HUES48 (cell line): ENCODE results near the gene RPRD1A.
"Not testable (repeated sequence)": the region's sequence is repeated elsewhere in the genome, so short reads cannot be mapped to it uniquely, and the experiment has no call there.

ENCODE experiments used
- H3K27ac ChIP-seq: one replicate; pipeline ENCODE4 v1.7.0; 2013; ENCODE audit warnings: low read depth, low read length, inconsistent platforms
- H3K27me3 ChIP-seq: 2 replicates; pipeline ENCODE4 v1.6.1; 2013; ENCODE audit warnings: mild to moderate bottlenecking, low read length; ENCODE audit not compliant: control insufficient read depth, insufficient read depth
- H3K36me3 ChIP-seq: 2 replicates; pipeline ENCODE4 v1.6.1; 2013; ENCODE audit warnings: low read length; ENCODE audit not compliant: control insufficient read depth, insufficient read depth
- H3K4me1 ChIP-seq: 2 replicates; pipeline ENCODE4 v1.6.1; 2013; ENCODE audit warnings: mild to moderate bottlenecking, low read length; ENCODE audit not compliant: control insufficient read depth, insufficient read depth
- H3K4me3 ChIP-seq: 2 replicates; pipeline ENCODE4 v1.5.1; 2013; ENCODE audit warnings: mild to moderate bottlenecking, low read depth, low read length
- H3K9ac ChIP-seq: 2 replicates; pipeline ENCODE4 v1.6.1; 2013; ENCODE audit warnings: mild to moderate bottlenecking, low read depth, low read length, moderate library complexity
- H3K9me3 ChIP-seq: 2 replicates; pipeline ENCODE4 v1.6.1; 2013; ENCODE audit warnings: low read length; ENCODE audit not compliant: control insufficient read depth, insufficient read depth

RPRD1A gene

DNA sequence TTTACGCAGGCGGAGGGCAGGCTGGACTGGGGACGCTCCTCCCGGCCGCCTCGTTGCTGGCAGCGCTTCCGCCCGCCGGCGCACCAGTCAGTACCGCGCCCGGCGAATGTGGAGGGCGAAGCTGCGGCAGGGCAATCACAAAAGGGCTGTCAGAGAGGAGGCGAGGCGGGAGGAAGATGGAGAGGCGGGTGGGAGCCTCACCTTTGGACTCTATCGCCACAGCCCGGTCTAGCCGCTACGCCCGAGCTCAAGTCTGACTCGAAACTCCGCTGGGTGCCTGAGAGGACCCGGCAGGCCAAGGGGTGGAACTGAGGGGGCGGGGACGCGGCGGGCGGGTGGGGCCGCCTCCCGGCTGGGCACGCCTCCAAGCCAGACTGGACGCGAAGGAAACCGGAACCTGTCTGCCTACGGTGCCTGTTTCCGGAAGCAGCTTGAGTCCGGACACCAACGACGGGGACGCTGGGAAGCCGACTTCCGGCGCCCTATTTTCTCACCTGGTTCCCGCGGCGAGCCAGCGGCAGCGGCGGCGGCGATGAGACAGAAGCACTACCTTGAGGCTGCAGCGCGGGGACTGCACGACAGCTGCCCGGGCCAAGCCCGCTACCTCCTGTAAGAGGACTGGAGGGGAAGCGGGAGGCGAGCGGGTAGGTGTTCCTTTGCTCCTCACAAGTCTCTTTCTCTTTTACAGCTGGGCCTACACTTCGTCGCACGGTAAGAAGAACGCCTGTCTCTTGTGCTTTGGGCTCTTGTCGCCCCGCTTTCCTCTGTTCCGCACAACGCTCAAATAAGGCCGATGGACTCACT is 95.0 kb downstream of the RPRD1A start, which contains the start of gene RMP24:
RMP24 (plus strand) TSS at position 483 of the 804 bp plus-strand sequence.
- H3K9me3 ChIP-seq = no peaks in the 10 kb centered on the region
- H3K4me1 ChIP-seq = 0 out of 2 replicates have a peak, but pooled peaks cover 3% of the 10 kb centered on the region
- peak within 1 kb of the TSS; percentile 90 for H3K4me3 ChIP-seq
- peak within 1 kb of the TSS; percentile 81 for H3K9ac ChIP-seq
- H3K27me3 ChIP-seq = no peaks in the 10 kb centered on the region
- peaks cover 38% of the 10 kb centered on the region for H3K36me3 ChIP-seq
- peak within 1 kb of the TSS; percentile 90 for H3K27ac ChIP-seq

DNA sequence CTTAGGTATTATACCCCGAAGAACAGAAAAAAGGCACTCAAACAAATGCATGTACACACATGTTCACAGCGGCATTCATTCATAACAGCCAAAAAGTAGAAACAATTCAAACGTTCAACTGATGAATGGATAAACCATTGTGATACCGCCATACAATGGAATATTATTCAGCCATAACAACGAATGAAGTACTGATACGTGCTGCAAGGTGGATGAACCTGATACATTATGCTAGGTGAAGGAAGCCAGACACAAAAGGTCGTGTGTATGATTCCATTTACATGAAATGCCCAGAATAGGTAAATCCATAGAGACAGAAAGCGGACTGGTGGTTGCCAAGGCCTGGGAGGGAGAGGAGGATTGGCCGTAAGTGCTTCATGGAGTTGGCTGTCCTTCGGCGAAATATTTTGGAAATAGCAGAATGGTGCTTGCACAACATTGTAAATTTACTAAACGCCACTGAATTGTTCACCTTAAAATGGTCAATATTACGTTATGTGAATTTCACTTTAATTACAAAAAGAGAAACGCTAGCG is 95.6 kb downstream of the RPRD1A start:
- Histone ChIP-seq H3K9ac (peak overlapping the region; percentile 69), H3K36me3 (peaks cover 31% of the 10 kb centered on the region), H3K27me3 (no peaks in the 10 kb centered on the region), H3K4me1 (0 out of 2 replicates have a peak, but pooled peaks cover 3% of the 10 kb centered on the region), H3K27ac (peak overlapping the region; percentile 90), H3K9me3 (no peaks in the 10 kb centered on the region), H3K4me3 (peak overlapping the region; percentile 90)

DNA sequence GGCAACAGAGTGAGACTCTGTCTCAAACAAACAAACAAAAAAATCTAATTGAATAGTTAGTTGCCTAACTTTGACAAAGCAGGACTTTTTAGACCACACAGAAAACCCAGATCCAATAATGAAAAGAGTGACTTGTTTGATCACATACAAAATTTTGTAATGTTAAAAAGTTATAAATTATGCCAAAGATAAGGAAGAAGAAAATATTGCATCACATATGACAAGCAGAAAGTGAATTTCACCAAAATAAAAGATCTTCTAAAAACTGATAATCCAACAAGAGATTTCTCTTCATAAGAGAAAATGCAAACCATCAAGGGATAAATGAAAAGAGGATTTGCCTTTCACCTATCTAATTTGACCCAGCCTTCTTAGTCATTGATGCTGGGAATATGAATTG is 97.7 kb downstream of the RPRD1A start:
- H3K9me3 ChIP-seq = no peaks in the 10 kb centered on the region
- 0 out of 2 replicates have a peak, but pooled peaks cover 3% of the 10 kb centered on the region for H3K4me1 ChIP-seq
- H3K27ac ChIP-seq = no peak overlapping the region
- H3K36me3 ChIP-seq = peaks cover 11% of the 10 kb centered on the region
- no peak overlapping the region for H3K9ac ChIP-seq
- H3K4me3 ChIP-seq = no peak overlapping the region
- no peaks in the 10 kb centered on the region for H3K27me3 ChIP-seq

DNA sequence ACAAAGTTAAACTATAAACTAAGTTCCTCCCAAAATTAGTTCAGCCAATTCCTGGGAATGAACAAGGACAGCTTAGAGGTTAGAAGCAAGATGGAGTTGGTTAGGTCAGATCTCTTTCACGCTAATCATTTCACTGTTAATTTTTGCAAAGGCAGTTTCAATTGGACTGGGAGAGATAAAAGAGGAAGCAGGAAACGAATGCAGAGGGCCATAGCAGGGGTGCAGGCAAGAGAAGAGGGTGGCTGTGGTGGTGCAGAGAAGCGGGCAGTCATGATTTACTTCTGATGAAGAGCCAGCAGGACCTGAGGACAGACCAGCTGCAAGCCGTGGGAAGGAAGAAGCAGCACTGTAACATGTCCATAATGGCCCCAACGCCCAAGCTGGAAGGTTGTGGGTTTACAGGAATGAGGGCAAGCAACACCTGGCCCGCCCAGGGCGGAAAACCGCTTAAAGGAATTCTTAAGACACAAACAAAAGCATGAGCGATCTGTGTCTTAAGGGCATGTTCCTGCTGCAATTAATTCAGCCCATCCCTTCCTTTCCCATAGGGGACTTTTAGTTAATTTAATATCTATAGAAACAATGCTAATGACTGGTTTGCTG is 99.0 kb downstream of the RPRD1A start:
- Histone ChIP-seq H3K36me3 (no peaks in the 10 kb centered on the region), H3K9me3 (no peaks in the 10 kb centered on the region), H3K27ac (no peak overlapping the region), H3K4me1 (0 out of 2 replicates have a peak, but pooled peaks cover 2% of the 10 kb centered on the region), H3K27me3 (no peaks in the 10 kb centered on the region), H3K9ac (no peak overlapping the region), H3K4me3 (no peak overlapping the region)

DNA sequence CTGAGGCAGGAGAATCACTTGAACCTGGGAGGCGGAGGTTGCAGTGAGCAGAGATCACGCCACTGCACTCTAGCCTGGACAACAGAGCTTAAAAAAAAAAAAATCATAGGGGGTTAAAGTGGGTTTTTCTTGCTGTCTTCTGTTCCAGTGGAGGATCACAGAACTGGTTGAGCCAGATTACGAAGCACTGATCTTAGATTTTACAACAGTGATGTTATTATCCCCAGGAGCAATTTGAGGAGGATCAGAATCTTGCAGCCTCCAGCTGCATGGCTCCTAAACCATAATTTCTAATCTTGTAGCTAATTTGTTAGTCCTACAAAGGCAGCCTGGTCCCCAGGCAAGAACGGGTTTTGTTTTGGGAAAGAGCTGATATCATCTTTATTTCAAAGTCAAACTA is 99.5 kb downstream of the RPRD1A start:
- H3K36me3 ChIP-seq, H3K9ac ChIP-seq, H3K9me3 ChIP-seq, H3K4me1 ChIP-seq, H3K27ac ChIP-seq, H3K4me3 ChIP-seq, H3K27me3 ChIP-seq: not testable (repeated sequence)

DNA sequence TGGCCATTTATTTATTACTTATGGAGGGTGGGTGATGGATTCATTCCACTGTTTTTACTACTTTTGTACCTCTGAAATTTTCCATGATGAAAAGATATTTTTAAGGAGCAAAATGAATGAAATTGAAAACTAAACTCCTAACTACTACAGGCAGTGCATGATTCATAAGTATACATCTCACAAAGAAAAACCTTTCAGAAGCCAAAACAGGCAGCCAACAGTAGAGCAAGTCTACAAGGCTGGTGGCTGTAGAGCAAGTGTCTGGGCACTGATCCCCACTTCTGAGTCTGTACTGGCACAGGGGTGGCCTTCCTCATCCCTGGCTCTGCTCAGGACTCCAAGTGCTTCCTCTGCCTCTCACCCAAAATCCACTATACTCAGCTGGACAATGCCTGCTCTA is 103.0 kb downstream of the RPRD1A start:
- Histone ChIP-seq H3K9me3 (no peaks in the 10 kb centered on the region; the same call in 1 of the 2 replicates), H3K9ac (no peak overlapping the region), H3K36me3 (no peaks in the 10 kb centered on the region)

DNA sequence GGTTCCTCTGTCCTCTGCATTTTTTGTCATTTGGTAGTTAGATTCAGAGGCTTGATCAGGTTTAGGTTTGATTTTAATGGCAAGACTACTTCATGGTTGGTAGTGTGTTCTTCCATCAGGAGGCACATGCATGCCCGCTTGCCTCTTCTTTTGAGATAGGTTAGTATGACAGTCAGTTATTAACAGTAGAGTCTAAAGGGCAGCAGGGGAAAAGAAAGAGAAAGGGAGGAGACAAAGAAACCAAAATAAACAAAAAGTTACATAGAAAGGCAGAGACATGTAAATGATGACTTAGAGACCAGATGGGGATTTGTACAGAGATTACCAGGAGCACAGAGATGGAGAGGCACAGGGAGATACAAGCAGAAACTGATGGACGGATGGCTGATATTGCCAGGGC is 105.0 kb downstream of the RPRD1A start:
- no peaks in the 10 kb centered on the region for H3K36me3 ChIP-seq
- H3K4me1 ChIP-seq = no peaks in the 10 kb centered on the region
- H3K27me3 ChIP-seq = no peaks in the 10 kb centered on the region
- H3K4me3 ChIP-seq = no peak overlapping the region
- H3K9ac ChIP-seq = no peak overlapping the region
- H3K9me3 ChIP-seq = no peaks in the 10 kb centered on the region; the same call in 1 of the 2 replicates
- H3K27ac ChIP-seq = no peak overlapping the region

More for the DNA sequence above, 103.0 kb downstream of the RPRD1A start:
- Histone ChIP-seq H3K4me1 (no peaks in the 10 kb centered on the region), H3K27ac (no peak overlapping the region), H3K4me3 (no peak overlapping the region), H3K27me3 (no peaks in the 10 kb centered on the region)

DNA sequence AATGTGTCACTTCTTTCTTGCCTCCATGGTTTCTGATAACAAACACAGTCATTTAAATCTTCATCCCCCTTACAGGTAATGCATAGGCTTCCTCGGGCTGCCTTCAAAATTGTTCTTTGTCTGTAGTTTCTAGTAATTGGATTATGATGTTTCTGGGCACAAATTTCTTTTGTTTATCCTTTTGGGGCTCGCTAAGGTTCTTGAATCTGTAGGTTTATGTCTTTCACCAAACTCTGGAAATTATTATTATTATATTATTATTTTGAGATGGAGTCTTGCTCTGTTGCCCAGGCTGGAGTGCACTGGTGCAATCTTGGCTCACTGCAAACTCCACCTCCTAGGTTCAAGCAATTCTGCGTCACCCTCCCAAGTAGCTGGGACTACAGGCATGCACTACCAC is 111.1 kb downstream of the RPRD1A start:
- H3K4me3 ChIP-seq = no peak overlapping the region
- no peak overlapping the region for H3K27ac ChIP-seq
- no peaks in the 10 kb centered on the region for H3K4me1 ChIP-seq
- no peaks in the 10 kb centered on the region for H3K36me3 ChIP-seq
- H3K9me3 ChIP-seq = no peaks in the 10 kb centered on the region
- no peak overlapping the region for H3K9ac ChIP-seq
- no peaks in the 10 kb centered on the region for H3K27me3 ChIP-seq

DNA sequence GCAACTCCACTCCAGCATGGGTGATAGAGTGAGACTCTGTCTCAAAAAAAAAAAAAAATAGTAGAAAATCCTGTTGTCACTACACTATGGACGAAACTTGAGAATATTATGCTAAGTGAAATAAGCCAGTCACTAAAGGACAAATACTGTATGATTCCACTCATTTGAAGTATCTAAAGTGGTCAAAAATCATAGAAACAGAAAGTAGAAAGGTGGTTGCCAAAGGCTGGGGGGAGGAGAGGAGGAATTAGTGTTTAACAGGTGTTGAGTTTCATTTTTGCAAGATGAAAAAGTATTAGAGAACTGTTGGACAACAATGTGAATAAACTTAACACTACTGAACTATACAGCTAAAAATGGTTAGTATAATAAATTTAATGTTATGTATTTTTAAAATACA is 113.7 kb downstream of the RPRD1A start:
- peaks cover 6% of the 10 kb centered on the region; the same call in 1 of the 2 replicates for H3K4me1 ChIP-seq
- no peaks in the 10 kb centered on the region for H3K9me3 ChIP-seq
- H3K4me3 ChIP-seq = no peak overlapping the region
- H3K9ac ChIP-seq = no peak overlapping the region
- H3K36me3 ChIP-seq = no peaks in the 10 kb centered on the region
- H3K27ac ChIP-seq = no peak overlapping the region
- H3K27me3 ChIP-seq = no peaks in the 10 kb centered on the region

DNA sequence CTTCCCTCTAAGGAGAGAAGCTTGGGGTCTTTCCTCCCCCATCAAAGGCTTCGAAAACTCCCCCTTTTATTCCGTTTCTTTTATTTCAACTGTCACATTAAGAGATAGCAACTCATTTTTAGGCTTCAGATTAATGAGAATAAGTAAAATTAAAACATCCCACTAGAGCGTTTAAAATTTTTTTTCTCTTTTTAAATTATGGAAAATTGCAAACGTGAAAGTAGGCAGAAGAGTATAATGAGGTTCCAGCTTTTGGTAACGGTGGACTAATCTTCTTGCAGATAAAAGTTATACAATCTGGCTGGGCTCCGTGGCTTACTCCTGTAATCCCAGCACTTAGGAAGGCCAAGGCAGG is 116.8 kb downstream of the RPRD1A start:
- Histone ChIP-seq H3K27me3 (no peaks in the 10 kb centered on the region), H3K36me3 (no peaks in the 10 kb centered on the region; the same call in 1 of the 2 replicates), H3K4me1 (peaks cover 15% of the 10 kb centered on the region), H3K4me3 (peak overlapping the region; percentile 74), H3K27ac (no peak overlapping the region), H3K9ac (no peak overlapping the region), H3K9me3 (no peaks in the 10 kb centered on the region)
